AG04450 (cell line): ENCODE data around the gene NHERF1. TPM values are rescaled to one million over a fixed set of nuclear protein-coding genes. Genes with fewer than 3 reads are reported as not detected.

ENCODE experiments used
- CTCF ChIA-PET: fragments of 300-600, 350-600 bp; formaldehyde crosslinking; extraction: SDS; loops from one replicate; lab custom pipeline; 2022; ENCODE audit warnings: antibody characterized with exemption, inconsistent platforms; lab: Charles Lee
- POLR2A ChIA-PET: fragments of 350-600 bp; formaldehyde crosslinking; extraction: SDS; loops from one replicate; lab custom pipeline; 2021; ENCODE audit warnings: antibody characterized with exemption, inconsistent platforms; lab: Yijun Ruan, JAX
- DNase-seq: peaks from one replicate; pipeline ENCODE4 v3.0.0-alpha.2; 2011; ENCODE audit warnings: low read depth, low spot score
- H3K27ac ChIP-seq: one replicate; pipeline ENCODE4 v1.5.1; 2012; ENCODE audit warnings: low read depth, low read length, control low read depth
- H3K27me3 ChIP-seq: one replicate; pipeline ENCODE4 v1.6.0; 2012; ENCODE audit warnings: low read length; ENCODE audit not compliant: control insufficient read depth, insufficient read depth
- H3K4me3 ChIP-seq: 2 replicates; pipeline ENCODE4 v1.5.1; 2011; ENCODE audit warnings: mild to moderate bottlenecking, low read depth, low read length, control low read depth
- H3K9me3 ChIP-seq: 2 replicates; pipeline ENCODE4 v1.5.1; 2012; ENCODE audit warnings: low read length; ENCODE audit not compliant: control insufficient read depth, insufficient read depth
- CTCF ChIP-seq: IDR thresholded peaks from 2 replicates; pipeline ENCODE4 v1.5.1; 2011; ENCODE audit warnings: low read depth, low read length, control low read depth, inconsistent platforms
- polyA plus RNA-seq: library from polyadenylated mRNA; depleted of rRNA; stranded (reverse); fragments of >200 nt; gene quantifications from 2 replicates; pipeline ENCODE4 v1.2.3, GENCODE V29; 2011

Gene NHERF1
- polyA plus RNA-seq, 1 experiment = 10.5 TPM

- no peak for TF ChIP-seq CTCF
- no peak overlapping the region for H3K27ac ChIP-seq
- H3K9me3 ChIP-seq = no peaks in the 10 kb centered on the region; the same call in 1 of the 2 replicates
- H3K27me3 ChIP-seq = no peaks in the 10 kb centered on the region
- ChIA-PET POLR2A (no interaction called here), CTCF (no interaction called here)
- no peak for DNase-seq
- H3K4me3 ChIP-seq = no peak overlapping the region
Observed at GRCh38 chr17:74814453-74814852, 66.0 kb downstream of the NHERF1 start.

GRCh38 chr17:74815067-74815466 lies 66.6 kb downstream of the NHERF1 start:
- TF ChIP-seq CTCF = no peak
- POLR2A ChIA-PET = no interaction called here
- CTCF ChIA-PET = no interaction called here

GRCh38 chr17:74815550-74816370 lies 67.3 kb downstream of the NHERF1 start:
- CTCF ChIA-PET = no interaction called here

More at GRCh38 chr17:74815067-74815466, 66.6 kb downstream of the NHERF1 start:
- no peaks in the 10 kb centered on the region for H3K27me3 ChIP-seq
- no peak overlapping the region for H3K4me3 ChIP-seq
- no peak for DNase-seq
- H3K27ac ChIP-seq = no peak overlapping the region
- no peaks in the 10 kb centered on the region for H3K9me3 ChIP-seq

GRCh38 chr17:74816905-74817620 lies 68.6 kb downstream of the NHERF1 start:
- H3K9me3 ChIP-seq = no peaks in the 10 kb centered on the region
- no peak overlapping the region for H3K27ac ChIP-seq
- POLR2A ChIA-PET = no interaction called here
- TF ChIP-seq CTCF = no peak
- DNase-seq = no peak
- no peaks in the 10 kb centered on the region for H3K27me3 ChIP-seq
- CTCF ChIA-PET = interaction anchor here (1.1 kb wide), 1 partner anchor 48 kb away, joined by 6 read pairs; no protein-coding TSS in a partner anchor
- no peak overlapping the region for H3K4me3 ChIP-seq

More at GRCh38 chr17:74815550-74816370, 67.3 kb downstream of the NHERF1 start:
- no peak for DNase-seq
- Histone ChIP-seq H3K9me3 (no peaks in the 10 kb centered on the region), H3K27ac (no peak overlapping the region), H3K4me3 (no peak overlapping the region), H3K27me3 (no peaks in the 10 kb centered on the region)
- TF ChIP-seq CTCF = no peak
- POLR2A ChIA-PET = no interaction called here
